ENCODE data around the gene XXYLT1. TPM values are rescaled to one million over a fixed set of nuclear protein-coding genes. Genes with fewer than 3 reads are reported as not detected.

The XXYLT1 gene
- total and polyA plus RNA-seq, 10 of the 15 experiments (the other 5 are each of a cell fraction or from before 2014, with no cell fraction given), result 1.2 to 14.2 (median 9.3) TPM

GRCh38 chr3:195274259-195274966, 3.5 kb upstream of the XXYLT1 start:
- Histone ChIP-seq H3K4me1 (ENCODE audit: control insufficient read depth, insufficient read depth, low read length) (peaks cover 7% of the 10 kb centered on the region; the same call in 1 of the 2 replicates), H3K9me3 (replicated peaks; ENCODE audit: control insufficient read depth, insufficient read depth, low read length) (no peaks in the 10 kb centered on the region), H3K4me3 (no peak overlapping the region), H3K36me3 (ENCODE audit: control insufficient read depth in 2 of 2, insufficient read depth in 2 of 2, low read length in 1 of 2) (no peaks in the 10 kb centered on the region; a peak in 2 of 4 replicates), H3K4me2 (ENCODE audit: control insufficient read depth, insufficient read depth) (no peak overlapping the region), H3K27me3 (replicated peaks in 1 of 2; ENCODE audit: control insufficient read depth in 2 of 2, insufficient read depth in 2 of 2, low read length in 1 of 2) (no peaks in the 10 kb centered on the region), H2AFZ (ENCODE audit: control insufficient read depth, low read depth, low read length) (no peak overlapping the region), H3K27ac (ENCODE audit: control insufficient read depth, insufficient read depth) (no peak overlapping the region), H4K20me1 (ENCODE audit: control insufficient read depth, insufficient read depth) (no peaks in the 10 kb centered on the region), H3K79me2 (ENCODE audit: control insufficient read depth, insufficient read depth, low read length) (peaks cover 4% of the 10 kb centered on the region), H3K9ac (ENCODE audit: control insufficient read depth, insufficient read depth, low read length) (no peak overlapping the region)
- ChIA-PET CTCF (interaction anchor here (1.1 to 4.8 kb wide), 5 partner anchors 9 to 251 kb away, joined by 4 to 53 read pairs (median 6); no protein-coding TSS in a partner anchor), RAD21 (ENCODE audit: unreplicated experiment) (interaction anchor here (0.6 to 2.2 kb wide), 4 partner anchors 248 to 576 kb away, joined by 3 to 9 read pairs (median 4); no protein-coding TSS in a partner anchor), POLR2A (interaction anchor here (0.6 kb wide), 3 partner anchors 9 to 573 kb away, joined by 3 to 4 read pairs (median 3); no protein-coding TSS in a partner anchor), SMC1A (ENCODE audit: uncharacterized antibody, unreplicated experiment) (interaction anchor here (0.6 to 3.7 kb wide), 14 partner anchors 12 to 603 kb away, joined by 3 to 28 read pairs (median 4); partner anchors contain the start of gene LSG1)
- in situ Hi-C loops (cut with MboI), result loop anchor here (10.0 kb wide), 1 partner anchor 250 kb away; no protein-coding TSS in a partner anchor
- BruUV-seq (replicated peaks), result no TSS peak
- FAIRE-seq, result no peak
- no peak for ATAC-seq
- TF ChIP-seq SMARCA5 (IDR thresholded peaks at IDR 0.05), result no peak
- TF ChIP-seq CUX1 (IDR thresholded peaks at IDR 0.05; ENCODE audit: insufficient replicate concordance, low read depth, low read length), result no peak
- DNase-seq (ENCODE audit: low read depth, low spot score), result no peak
- intact Hi-C loops (cut with micrococcal nuclease; ENCODE audit: unreplicated experiment), result loop anchor here (10.0 kb wide), 1 partner anchor 580 kb away; no protein-coding TSS in a partner anchor
- WGBS (ENCODE audit: insufficient coverage, insufficient replicate concordance, low lambda C conversion rate, missing lambda C conversion rate), result 18% methylated on average over 1 of the region's 1 CpG
